ENCODE results near the gene ZDHHC19. TPM values are rescaled to one million over a fixed set of nuclear protein-coding genes. Genes with fewer than 3 reads are reported as not detected.
"Not testable (repeated sequence)": the region's sequence is repeated elsewhere in the genome, so short reads cannot be mapped to it uniquely, and the experiment has no call there.

Gene ZDHHC19
- total and polyA plus RNA-seq, 2 experiments from 2014 or later, result not detected

DNA sequence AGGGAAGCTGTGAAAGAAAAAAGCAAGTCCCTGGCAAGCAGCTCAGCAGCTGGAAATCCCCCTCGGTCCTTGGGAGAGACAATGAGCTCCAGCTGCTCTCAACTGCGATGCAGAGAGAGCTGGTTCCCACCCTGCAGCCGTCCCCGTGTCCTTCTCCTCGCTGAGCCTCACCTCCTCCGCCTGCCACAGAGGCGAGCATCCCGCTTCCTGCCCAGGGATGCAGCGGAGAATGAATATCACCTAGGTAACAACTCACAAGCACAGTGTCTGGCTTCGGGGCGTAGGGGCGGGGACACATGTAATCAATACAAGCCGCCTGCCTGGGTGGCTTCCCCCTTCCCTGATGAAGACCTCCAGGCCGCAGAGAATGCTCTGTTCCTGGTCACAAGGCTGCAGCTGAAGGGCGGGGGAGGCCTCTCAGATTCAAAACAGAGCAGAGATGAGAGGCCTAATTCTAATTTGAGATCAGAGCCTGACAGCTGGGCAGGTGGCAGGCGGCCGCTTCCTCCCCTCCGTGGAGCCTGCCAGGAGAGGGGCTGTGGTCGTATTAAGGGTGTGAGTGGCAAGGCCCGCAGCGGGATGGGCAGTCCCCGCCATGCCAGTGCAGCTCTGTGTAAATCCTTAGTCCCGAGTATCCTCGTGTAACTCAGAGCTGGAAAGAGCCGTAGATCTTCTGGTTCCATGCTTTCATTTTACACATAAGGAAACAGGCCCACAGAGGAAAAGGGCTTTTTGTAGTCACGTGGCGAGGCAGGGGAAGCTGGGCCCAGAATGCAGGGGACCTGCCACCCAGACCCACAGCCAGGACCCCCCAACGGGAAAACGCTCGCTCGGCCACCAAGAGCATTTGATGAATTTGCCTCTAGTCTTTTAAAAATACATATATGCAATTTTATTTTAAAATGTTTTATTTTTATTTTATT is 24.3 kb downstream of the ZDHHC19 start:
- no peak for TF ChIP-seq EZH2 (IDR thresholded peaks at IDR 0.05; ENCODE audit: insufficient read depth, poor library complexity, severe bottlenecking)
- TF ChIP-seq EZH2phosphoT487 (IDR thresholded peaks at IDR 0.05; ENCODE audit: insufficient read depth, low read depth), result no peak
- no peak overlapping the region for H3K27ac ChIP-seq
- no peak for DNase-seq
- no peaks in the 10 kb centered on the region for H3F3A ChIP-seq (ENCODE audit: insufficient read depth)
- peak overlapping the region; percentile 29; the same call in 1 of the 2 replicates for H2AFZ ChIP-seq
- H3K4me3 ChIP-seq, result no peak overlapping the region
- H3K27me3 ChIP-seq (replicated peaks; ENCODE audit: insufficient read depth), result no peaks in the 10 kb centered on the region
- no peak overlapping the region for H3K9ac ChIP-seq
- in situ Hi-C loops (cut with MboI), result no loop called here
- no peak overlapping the region for H3K4me2 ChIP-seq (ENCODE audit: unreplicated experiment)
- no peaks in the 10 kb centered on the region for H3K9me3 ChIP-seq (ENCODE audit: low read depth)
- no peaks in the 10 kb centered on the region for H3K9me2 ChIP-seq (ENCODE audit: insufficient read depth)
- H3K4me1 ChIP-seq (ENCODE audit: insufficient read depth), result no peaks in the 10 kb centered on the region
- no peaks in the 10 kb centered on the region for H3K36me3 ChIP-seq (ENCODE audit: low read depth)
- no peaks in the 10 kb centered on the region for H4K20me1 ChIP-seq (ENCODE audit: insufficient read depth)
- WGBS, 2 experiments (ENCODE audit: low coverage in 1 of 2, low lambda C conversion rate in 2 of 2, missing lambda C conversion rate in 2 of 2), result 22 to 25% methylated on average over 30 to 31 of the region's 31 CpGs
- H3K79me2 ChIP-seq (ENCODE audit: insufficient read depth), result no peaks in the 10 kb centered on the region

- no peaks in the 10 kb centered on the region for H3K36me3 ChIP-seq (ENCODE audit: low read depth)
- H3F3A ChIP-seq (ENCODE audit: insufficient read depth), result no peaks in the 10 kb centered on the region
- DNase-seq, result no peak
- H2AFZ ChIP-seq, result no peak overlapping the region
- H3K4me2 ChIP-seq (ENCODE audit: unreplicated experiment), result no peak overlapping the region
- H3K9me3 ChIP-seq (ENCODE audit: low read depth), result no peaks in the 10 kb centered on the region
- H3K79me2 ChIP-seq (ENCODE audit: insufficient read depth), result no peaks in the 10 kb centered on the region
- whole genome bisulfite sequencing, 2 experiments (ENCODE audit: low coverage in 1 of 2, low lambda C conversion rate in 2 of 2, missing lambda C conversion rate in 2 of 2), result 73 to 76% methylated on average over 15 of the region's 15 CpGs
- in situ Hi-C loops (cut with MboI), result no loop called here
- no peak overlapping the region for H3K4me3 ChIP-seq
- H4K20me1 ChIP-seq (ENCODE audit: insufficient read depth), result no peaks in the 10 kb centered on the region
- H3K4me1 ChIP-seq (ENCODE audit: insufficient read depth), result no peaks in the 10 kb centered on the region
- no peaks in the 10 kb centered on the region for H3K9me2 ChIP-seq (ENCODE audit: insufficient read depth)
- no peak overlapping the region for H3K27ac ChIP-seq
- no peak for TF ChIP-seq EZH2 (IDR thresholded peaks at IDR 0.05; ENCODE audit: insufficient read depth, poor library complexity, severe bottlenecking)
- TF ChIP-seq EZH2phosphoT487 (IDR thresholded peaks at IDR 0.05; ENCODE audit: insufficient read depth, low read depth), result no peak
- H3K9ac ChIP-seq, result no peak overlapping the region
- no peaks in the 10 kb centered on the region for H3K27me3 ChIP-seq (replicated peaks; ENCODE audit: insufficient read depth)
These were observed 26.3 kb downstream of the ZDHHC19 start for GRCh38 chr3:196184881-196185280.

GRCh38 chr3:196184169-196184432 is 27.1 kb downstream of the ZDHHC19 start:
- H3K79me2 ChIP-seq (ENCODE audit: insufficient read depth); H3K27me3 ChIP-seq (replicated peaks; ENCODE audit: insufficient read depth); in situ Hi-C loops (cut with MboI); H3K9me3 ChIP-seq (ENCODE audit: low read depth); DNase-seq; H3F3A ChIP-seq (ENCODE audit: insufficient read depth); H2AFZ ChIP-seq; H3K4me1 ChIP-seq (ENCODE audit: insufficient read depth); H3K9ac ChIP-seq; H3K9me2 ChIP-seq (ENCODE audit: insufficient read depth); H3K4me2 ChIP-seq (ENCODE audit: unreplicated experiment); H4K20me1 ChIP-seq (ENCODE audit: insufficient read depth); H3K36me3 ChIP-seq (ENCODE audit: low read depth); H3K4me3 ChIP-seq; H3K27ac ChIP-seq: not testable (repeated sequence)
- WGBS, 2 experiments (ENCODE audit: low coverage in 1 of 2, low lambda C conversion rate in 2 of 2, missing lambda C conversion rate in 2 of 2), result 79 to 82% methylated on average over 2 to 4 of the region's 4 CpGs

- H3F3A ChIP-seq (ENCODE audit: insufficient read depth), result no peaks in the 10 kb centered on the region
- H4K20me1 ChIP-seq (ENCODE audit: insufficient read depth), result no peaks in the 10 kb centered on the region
- no peaks in the 10 kb centered on the region for H3K27me3 ChIP-seq (replicated peaks; ENCODE audit: insufficient read depth)
- H3K9ac ChIP-seq, result no peak overlapping the region
- H3K4me3 ChIP-seq, result no peak overlapping the region
- H3K4me1 ChIP-seq (ENCODE audit: insufficient read depth), result no peaks in the 10 kb centered on the region
- in situ Hi-C loops (cut with MboI), result no loop called here
- H3K9me3 ChIP-seq (ENCODE audit: low read depth), result no peaks in the 10 kb centered on the region
- TF ChIP-seq EZH2phosphoT487 (IDR thresholded peaks at IDR 0.05; ENCODE audit: insufficient read depth, low read depth) (no peak), EZH2 (IDR thresholded peaks at IDR 0.05; ENCODE audit: insufficient read depth, poor library complexity, severe bottlenecking) (no peak)
- no peaks in the 10 kb centered on the region for H3K9me2 ChIP-seq (ENCODE audit: insufficient read depth)
- no peaks in the 10 kb centered on the region for H3K79me2 ChIP-seq (ENCODE audit: insufficient read depth)
- no peak overlapping the region for H2AFZ ChIP-seq
- no peak overlapping the region for H3K27ac ChIP-seq
- WGBS, 2 experiments (ENCODE audit: low coverage in 1 of 2, low lambda C conversion rate in 2 of 2, missing lambda C conversion rate in 2 of 2), result 62 to 66% methylated on average over 10 of the region's 10 CpGs
- H3K4me2 ChIP-seq (ENCODE audit: unreplicated experiment), result no peak overlapping the region
- H3K36me3 ChIP-seq (ENCODE audit: low read depth), result no peaks in the 10 kb centered on the region
- DNase-seq, result no peak
These were observed 30.1 kb downstream of the ZDHHC19 start for GRCh38 chr3:196181127-196181546.

Measured in GM23248 (cell line).